Thoracic aorta (tissue), 2 donors: ENCODE data around the gene NEMP1. TPM values are rescaled to one million over a fixed set of nuclear protein-coding genes. Genes with fewer than 3 reads are reported as not detected.

Experiments
- ATAC-seq: fragments of 150-250 bp; one replicate; pipeline ENCODE4 v1.8.0; 2017; ENCODE audit warnings: low read depth; ENCODE audit not compliant: insufficient number of reproducible peaks, low FRiP score
- DNase-seq: peaks from one replicate; pipeline ENCODE4 v3.0.0-alpha.2; 2020; ENCODE audit warnings: low spot score
- H3K27ac ChIP-seq, 2 donors: fragments of 200-600 bp; sonication (generic); 1 replicate in 1 of 2; 2 replicates in 1 of 2; pipeline ENCODE4 v1.5.1; 2016; ENCODE audit warnings: mild to moderate bottlenecking in 2 of 2, moderate library complexity in 2 of 2
- H3K27me3 ChIP-seq: fragments of 200-600 bp; sonication (generic); replicated peaks from 2 replicates; pipeline ENCODE4 v1.6.0; 2016; ENCODE audit warnings: mild to moderate bottlenecking; ENCODE audit not compliant: insufficient read depth
- H3K36me3 ChIP-seq: fragments of 200-600 bp; sonication (generic); one replicate; pipeline ENCODE4 v1.5.1; 2016
- H3K4me1 ChIP-seq, 2 donors: fragments of 200-600 bp; sonication (generic); 1 replicate in 1 of 2; 2 replicates in 1 of 2; pipeline versions ENCODE4 v1.5.1 to v1.6.0; 2016; ENCODE audit warnings: low read depth in 2 of 2, mild to moderate bottlenecking in 1 of 2; ENCODE audit not compliant: control insufficient read depth in 1 of 2
- H3K4me3 ChIP-seq: fragments of 200-600 bp; sonication (generic); 2 replicates; pipeline ENCODE4 v1.5.1; 2016; ENCODE audit warnings: mild to moderate bottlenecking
- H3K9me3 ChIP-seq: fragments of 200-600 bp; sonication (generic); 2 replicates; pipeline ENCODE4 v1.5.1; 2016
- total RNA-seq, 2 donors: library from RNA; depleted of rRNA; stranded (reverse); fragments of >200 nt; gene quantifications; one replicate each; pipeline versions ENCODE4 v1.1.0 to v1.2.3, GENCODE V29; 2016
- TF ChIP-seq, protein P1 (sequence below): fragments of 200-600 bp; sonication (generic); IDR thresholded peaks from one replicate; pipeline ENCODE4 v1.5.1; 2019; ENCODE audit warnings: antibody characterized with exemption

The NEMP1 gene
- total RNA-seq, 2 donors from 2014 or later: 6.6 to 6.9 TPM

DNA sequence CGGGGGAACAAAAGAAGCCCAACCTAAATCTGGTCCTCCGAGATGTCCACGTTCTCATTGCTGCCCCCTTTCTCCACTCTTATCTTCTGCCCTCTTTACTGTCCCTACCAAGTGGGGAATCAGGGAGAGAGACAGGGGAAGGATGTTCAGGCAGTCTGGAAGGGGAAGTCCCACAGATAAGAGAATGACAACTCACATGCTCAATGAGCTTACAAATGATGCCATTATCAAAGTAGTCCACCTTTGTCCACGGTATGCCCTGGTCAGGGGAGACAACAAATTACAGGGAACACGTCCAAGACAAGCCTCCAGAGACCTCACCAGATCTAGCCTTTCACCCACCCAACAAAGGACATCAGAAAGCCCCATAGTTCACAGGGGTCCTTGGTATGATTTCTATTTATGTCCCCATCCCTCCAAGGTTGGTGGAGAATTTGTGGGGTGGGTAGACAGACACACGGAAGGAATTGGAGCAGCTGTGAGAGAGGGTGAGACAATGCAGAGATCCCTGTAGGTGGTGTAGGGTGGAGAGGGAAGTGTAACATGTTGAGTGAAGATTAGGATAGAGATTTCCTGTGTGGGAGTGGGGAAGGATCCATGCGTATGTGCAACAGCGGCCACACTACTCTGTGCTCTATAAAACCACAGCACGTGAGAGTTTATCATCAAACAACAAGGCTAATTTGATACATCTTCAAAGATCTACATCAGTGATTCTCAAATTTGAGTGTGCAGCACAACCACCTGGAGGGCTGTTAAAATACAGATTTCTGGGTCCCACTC lies 39.4 kb downstream of the NEMP1 start:
- DNase-seq (no peak), ATAC-seq (no peak)
- H3K36me3 ChIP-seq: no peaks in the 10 kb centered on the region
- no peaks in the 10 kb centered on the region for H3K27me3 ChIP-seq
- H3K27ac ChIP-seq: no peak overlapping the region
- TF ChIP-seq, protein P1, sequence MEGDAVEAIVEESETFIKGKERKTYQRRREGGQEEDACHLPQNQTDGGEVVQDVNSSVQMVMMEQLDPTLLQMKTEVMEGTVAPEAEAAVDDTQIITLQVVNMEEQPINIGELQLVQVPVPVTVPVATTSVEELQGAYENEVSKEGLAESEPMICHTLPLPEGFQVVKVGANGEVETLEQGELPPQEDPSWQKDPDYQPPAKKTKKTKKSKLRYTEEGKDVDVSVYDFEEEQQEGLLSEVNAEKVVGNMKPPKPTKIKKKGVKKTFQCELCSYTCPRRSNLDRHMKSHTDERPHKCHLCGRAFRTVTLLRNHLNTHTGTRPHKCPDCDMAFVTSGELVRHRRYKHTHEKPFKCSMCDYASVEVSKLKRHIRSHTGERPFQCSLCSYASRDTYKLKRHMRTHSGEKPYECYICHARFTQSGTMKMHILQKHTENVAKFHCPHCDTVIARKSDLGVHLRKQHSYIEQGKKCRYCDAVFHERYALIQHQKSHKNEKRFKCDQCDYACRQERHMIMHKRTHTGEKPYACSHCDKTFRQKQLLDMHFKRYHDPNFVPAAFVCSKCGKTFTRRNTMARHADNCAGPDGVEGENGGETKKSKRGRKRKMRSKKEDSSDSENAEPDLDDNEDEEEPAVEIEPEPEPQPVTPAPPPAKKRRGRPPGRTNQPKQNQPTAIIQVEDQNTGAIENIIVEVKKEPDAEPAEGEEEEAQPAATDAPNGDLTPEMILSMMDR: no peak
- H3K9me3 ChIP-seq: no peaks in the 10 kb centered on the region
- H3K4me3 ChIP-seq: no peak overlapping the region
- no peaks in the 10 kb centered on the region for H3K4me1 ChIP-seq

DNA sequence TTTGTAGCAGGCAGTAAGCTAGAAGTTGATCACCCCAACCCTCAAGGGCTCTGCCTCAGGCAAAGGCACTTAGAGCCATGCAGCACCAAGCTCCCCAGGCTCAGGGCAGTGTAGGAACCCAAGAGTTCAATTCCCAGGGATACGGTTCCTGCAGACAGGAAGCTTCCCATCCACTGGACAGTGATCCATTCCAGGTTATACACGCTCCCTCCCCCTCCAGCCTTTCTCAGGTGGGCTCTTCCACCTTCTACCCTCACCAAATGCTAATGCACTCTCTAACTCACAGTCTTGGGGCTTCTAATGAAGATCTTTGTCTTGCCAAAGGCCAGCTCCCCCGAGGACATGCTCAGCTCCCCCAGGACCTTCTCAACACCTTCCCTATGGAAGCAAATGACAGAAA lies 41.3 kb downstream of the NEMP1 start:
- Histone ChIP-seq H3K9me3 (no peaks in the 10 kb centered on the region), H3K4me3 (no peak overlapping the region), H3K27me3 (no peaks in the 10 kb centered on the region), H3K27ac (no peak overlapping the region), H3K4me1 (no peaks in the 10 kb centered on the region), H3K36me3 (no peaks in the 10 kb centered on the region)
- DNase-seq (no peak), ATAC-seq (no peak)
- TF ChIP-seq, protein P1: no peak

DNA sequence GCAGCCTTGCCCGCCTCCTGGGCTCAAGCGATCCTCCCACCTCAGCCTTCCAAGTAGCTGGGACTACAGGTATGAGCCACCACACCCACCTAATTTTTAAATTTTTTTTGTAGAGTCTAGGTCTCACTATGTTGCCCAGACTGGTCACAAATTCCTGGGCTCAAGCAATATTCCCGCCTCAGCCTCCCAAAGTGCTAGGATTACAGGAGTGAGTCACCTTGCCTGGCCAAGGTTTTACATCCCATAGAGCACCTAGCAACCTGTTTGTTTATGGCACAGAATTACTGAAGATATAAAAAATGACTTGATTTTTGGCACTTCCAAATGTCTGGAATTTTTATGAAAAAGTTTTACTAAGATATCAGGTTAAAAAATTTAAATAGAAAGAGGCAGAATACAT lies 45.2 kb downstream of the NEMP1 start:
- H3K27ac ChIP-seq: no peak overlapping the region
- H3K36me3 ChIP-seq: no peaks in the 10 kb centered on the region
- TF ChIP-seq, protein P1: no peak
- H3K4me1 ChIP-seq: no peaks in the 10 kb centered on the region
- DNase-seq: no peak
- H3K4me3 ChIP-seq: no peak overlapping the region
- no peaks in the 10 kb centered on the region for H3K9me3 ChIP-seq
- no peaks in the 10 kb centered on the region for H3K27me3 ChIP-seq
- no peak for ATAC-seq

DNA sequence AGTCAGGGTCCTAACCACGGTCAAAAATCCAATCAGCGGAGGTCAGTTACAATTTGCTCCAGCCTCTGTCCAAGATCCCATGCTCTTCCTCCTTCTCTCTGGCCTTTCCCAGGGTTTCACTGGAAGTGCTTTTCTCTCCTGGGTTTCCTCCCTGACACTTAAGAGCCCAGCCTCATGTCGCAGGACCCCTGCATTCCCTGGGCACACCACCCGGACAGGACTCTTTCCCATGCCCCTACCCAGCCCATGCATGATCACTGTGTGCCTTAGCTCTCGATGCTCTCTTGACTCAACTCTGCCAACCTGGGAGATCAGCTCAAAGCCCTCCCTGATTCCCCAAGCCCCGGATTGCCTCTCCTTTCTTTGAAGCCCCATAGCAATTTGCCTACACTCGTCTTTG lies 46.8 kb downstream of the NEMP1 start:
- Histone ChIP-seq H3K9me3 (no peaks in the 10 kb centered on the region), H3K4me1 (no peaks in the 10 kb centered on the region), H3K27me3 (no peaks in the 10 kb centered on the region), H3K36me3 (no peaks in the 10 kb centered on the region), H3K27ac (no peak overlapping the region), H3K4me3 (no peak overlapping the region)
- DNase-seq (no peak), ATAC-seq (no peak)
- TF ChIP-seq, protein P1: no peak

DNA sequence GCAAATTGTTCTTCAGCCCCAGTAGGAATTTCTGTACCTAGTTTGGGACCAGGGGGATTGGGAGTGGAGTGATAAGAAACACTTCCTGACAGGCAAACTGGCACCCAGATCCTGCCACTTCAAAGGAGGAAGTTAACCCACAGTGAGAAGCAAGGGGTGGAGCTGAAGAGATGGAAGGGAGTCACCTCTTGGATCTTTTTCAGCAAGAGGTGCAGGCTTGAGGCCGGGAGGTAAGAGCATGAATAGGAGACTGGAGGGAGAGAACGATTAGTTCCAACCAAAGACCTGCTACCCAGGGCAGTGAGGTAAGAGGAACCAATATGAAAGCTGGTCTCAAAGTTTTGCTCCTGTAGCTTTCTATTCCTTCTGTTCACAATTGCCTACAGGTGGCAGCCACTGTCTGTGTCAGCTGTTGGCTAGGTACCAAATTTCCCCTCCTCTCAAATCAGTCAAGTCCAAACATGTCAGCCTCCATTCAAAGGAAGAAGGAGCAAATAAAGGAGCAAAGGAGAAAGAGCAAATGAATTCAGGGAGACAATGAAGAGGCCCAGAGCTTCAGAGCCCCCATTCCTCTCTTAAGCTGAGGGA lies 47.4 kb downstream of the NEMP1 start:
- Histone ChIP-seq H3K27me3 (no peaks in the 10 kb centered on the region), H3K36me3 (no peaks in the 10 kb centered on the region), H3K9me3 (no peaks in the 10 kb centered on the region), H3K4me3 (no peak overlapping the region), H3K27ac (no peak overlapping the region), H3K4me1 (no peaks in the 10 kb centered on the region)
- DNase-seq (no peak), ATAC-seq (no peak)
- TF ChIP-seq, protein P1: no peak
